Measurements from ENCODE around the gene LHFPL6.

LHFPL6 gene

DNA sequence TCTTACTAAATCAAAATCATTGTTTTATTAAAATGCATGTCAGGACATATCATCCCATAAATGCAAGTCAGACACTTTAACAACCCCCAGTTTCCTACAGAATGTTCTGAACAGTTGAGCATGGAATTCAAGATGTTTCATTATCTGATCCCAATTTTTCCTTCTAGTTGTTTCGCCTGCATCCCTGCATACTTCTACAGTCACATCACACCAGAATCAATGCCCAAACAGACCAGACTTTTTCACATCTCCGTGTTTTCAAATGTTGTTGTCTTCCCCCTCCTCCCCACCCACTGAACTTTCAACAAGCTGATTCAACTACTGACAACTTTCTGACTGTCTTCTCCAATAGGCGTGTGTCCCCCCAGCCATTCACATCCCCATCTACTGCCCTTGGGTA is 48.6 kb downstream of the LHFPL6 start:
- DNase-seq (ENCODE audit: low read depth), result no peak
- no peak overlapping the region for H3K4me3 ChIP-seq (ENCODE audit: control insufficient read depth, low read depth, low read length)
- TF ChIP-seq, protein P1, sequence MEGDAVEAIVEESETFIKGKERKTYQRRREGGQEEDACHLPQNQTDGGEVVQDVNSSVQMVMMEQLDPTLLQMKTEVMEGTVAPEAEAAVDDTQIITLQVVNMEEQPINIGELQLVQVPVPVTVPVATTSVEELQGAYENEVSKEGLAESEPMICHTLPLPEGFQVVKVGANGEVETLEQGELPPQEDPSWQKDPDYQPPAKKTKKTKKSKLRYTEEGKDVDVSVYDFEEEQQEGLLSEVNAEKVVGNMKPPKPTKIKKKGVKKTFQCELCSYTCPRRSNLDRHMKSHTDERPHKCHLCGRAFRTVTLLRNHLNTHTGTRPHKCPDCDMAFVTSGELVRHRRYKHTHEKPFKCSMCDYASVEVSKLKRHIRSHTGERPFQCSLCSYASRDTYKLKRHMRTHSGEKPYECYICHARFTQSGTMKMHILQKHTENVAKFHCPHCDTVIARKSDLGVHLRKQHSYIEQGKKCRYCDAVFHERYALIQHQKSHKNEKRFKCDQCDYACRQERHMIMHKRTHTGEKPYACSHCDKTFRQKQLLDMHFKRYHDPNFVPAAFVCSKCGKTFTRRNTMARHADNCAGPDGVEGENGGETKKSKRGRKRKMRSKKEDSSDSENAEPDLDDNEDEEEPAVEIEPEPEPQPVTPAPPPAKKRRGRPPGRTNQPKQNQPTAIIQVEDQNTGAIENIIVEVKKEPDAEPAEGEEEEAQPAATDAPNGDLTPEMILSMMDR (conservative IDR thresholded peaks at IDR 0.05; ENCODE audit: control insufficient read depth, insufficient read depth, low read depth, low read length), result no peak

DNA sequence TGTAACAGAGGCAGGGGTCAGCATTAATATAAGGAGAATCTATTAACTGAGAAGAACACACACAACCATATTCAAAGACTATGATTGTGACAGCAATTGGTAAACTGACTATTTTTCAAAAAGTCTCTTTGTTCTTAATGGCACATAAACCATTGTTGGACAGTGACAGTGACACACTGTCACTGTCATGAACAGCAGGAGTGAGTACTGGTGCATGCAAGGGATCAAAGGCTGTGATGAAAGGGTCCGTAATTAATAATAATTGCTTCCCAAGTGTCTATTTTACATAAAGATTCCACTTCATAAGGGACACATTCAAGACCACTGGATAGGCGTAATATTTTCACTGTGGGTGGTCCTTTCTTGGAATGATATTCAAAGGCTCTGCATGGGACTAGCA is 50.7 kb downstream of the LHFPL6 start:
- no peak overlapping the region for H3K4me3 ChIP-seq (ENCODE audit: control insufficient read depth, low read depth, low read length)
- DNase-seq (ENCODE audit: low read depth), result no peak
- TF ChIP-seq, protein P1 (conservative IDR thresholded peaks at IDR 0.05; ENCODE audit: control insufficient read depth, insufficient read depth, low read depth, low read length), result no peak

DNA sequence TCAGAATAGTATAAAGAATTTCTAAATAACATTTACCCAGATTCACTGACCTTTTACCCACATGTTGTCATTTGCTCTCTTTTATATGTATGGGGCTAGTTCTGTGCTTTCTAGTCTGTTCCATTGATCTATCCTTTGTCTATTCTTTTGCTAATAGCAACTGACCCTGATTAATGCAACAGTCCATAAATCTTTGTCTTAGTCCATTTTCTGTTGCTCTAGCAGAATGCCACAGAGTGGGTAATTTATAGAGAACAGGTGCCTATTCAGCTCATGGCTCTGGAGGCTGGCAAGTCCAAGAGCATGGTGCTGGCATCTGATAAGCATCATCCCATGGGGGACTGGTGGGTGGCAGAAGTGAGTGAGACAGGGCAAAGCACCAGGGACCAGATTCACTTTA is 52.1 kb downstream of the LHFPL6 start:
- DNase-seq (ENCODE audit: low read depth), result no peak
- H3K4me3 ChIP-seq (ENCODE audit: control insufficient read depth, low read depth, low read length), result no peak overlapping the region
- TF ChIP-seq, protein P1 (conservative IDR thresholded peaks at IDR 0.05; ENCODE audit: control insufficient read depth, insufficient read depth, low read depth, low read length), result no peak

DNA sequence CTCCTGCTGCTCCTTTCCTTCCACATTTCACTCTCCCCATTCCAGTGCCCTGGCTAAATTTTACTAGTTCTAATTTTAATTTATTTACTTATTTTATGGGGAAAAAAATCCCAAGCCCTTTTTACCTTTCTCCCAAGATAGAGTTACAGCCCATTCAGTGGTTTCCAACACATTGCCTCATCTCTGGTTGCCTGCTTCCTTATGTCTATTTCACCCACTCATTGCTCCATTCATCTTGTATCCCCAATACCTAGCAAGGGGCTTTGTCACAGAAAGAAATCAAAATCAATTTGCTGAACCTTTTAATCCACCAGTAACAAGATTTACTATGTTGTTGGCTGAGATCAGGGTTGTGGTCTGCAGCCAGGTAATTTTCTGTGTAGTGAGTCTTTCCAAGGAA is 55.9 kb downstream of the LHFPL6 start:
- no peak for DNase-seq (ENCODE audit: low read depth)

GRCh38 chr13:39542361-39542760 is 60.6 kb downstream of the LHFPL6 start:
- no peak overlapping the region for H3K4me3 ChIP-seq (ENCODE audit: control insufficient read depth, low read depth, low read length)
- TF ChIP-seq, protein P1 (conservative IDR thresholded peaks at IDR 0.05; ENCODE audit: control insufficient read depth, insufficient read depth, low read depth, low read length), result no peak
- no peak for DNase-seq (ENCODE audit: low read depth)

More for the DNA sequence above, 55.9 kb downstream of the LHFPL6 start:
- no peak overlapping the region for H3K4me3 ChIP-seq (ENCODE audit: control insufficient read depth, low read depth, low read length)
- TF ChIP-seq, protein P1 (conservative IDR thresholded peaks at IDR 0.05; ENCODE audit: control insufficient read depth, insufficient read depth, low read depth, low read length), result no peak

GRCh38 chr13:39540929-39541605 is 61.9 kb downstream of the LHFPL6 start:
- no peak for DNase-seq (ENCODE audit: low read depth)
- TF ChIP-seq, protein P1 (conservative IDR thresholded peaks at IDR 0.05; ENCODE audit: control insufficient read depth, insufficient read depth, low read depth, low read length), result no peak
- no peak overlapping the region for H3K4me3 ChIP-seq (ENCODE audit: control insufficient read depth, low read depth, low read length)

Measured in fibroblast of mammary gland (primary cell).